ENCODE data around the gene MOCOS. TPM values are rescaled to one million over a fixed set of nuclear protein-coding genes. Genes with fewer than 3 reads are reported as not detected.

Gene MOCOS
- total RNA-seq, 1 experiment from 2014 or later: 5.5 TPM

GRCh38 chr18:36314754-36315153, 127.5 kb downstream of the MOCOS start:
- Histone ChIP-seq H3K9me3 (no peaks in the 10 kb centered on the region), H3K36me3 (ENCODE audit: control insufficient read depth, insufficient read depth, low read length) (no peaks in the 10 kb centered on the region), H3K27me3 (replicated peaks; ENCODE audit: control insufficient read depth, insufficient read depth, low read length) (no peaks in the 10 kb centered on the region), H3K4me3 (ENCODE audit: low read depth, low read length) (no peak overlapping the region), H3K4me1 (no peaks in the 10 kb centered on the region)
- Mint-ChIP-seq H3K4me1 (ENCODE audit: low read depth, unreplicated experiment) (no peaks in the 10 kb centered on the region), H3K27ac (ENCODE audit: unreplicated experiment) (no peak overlapping the region), H3K36me3 (ENCODE audit: insufficient read depth, unreplicated experiment) (no peaks in the 10 kb centered on the region), H3K27me3 (ENCODE audit: insufficient read depth, unreplicated experiment) (peaks cover 6% of the 10 kb centered on the region), H3K4me3 (ENCODE audit: unreplicated experiment) (no peak overlapping the region), H3K9me3 (ENCODE audit: unreplicated experiment) (no peaks in the 10 kb centered on the region)
- DNase-seq: no peak
- POLR2A ChIA-PET: no interaction called here
- no TSS peak for BruUV-seq (replicated peaks)
- CTCF ChIA-PET: no interaction called here
- intact Hi-C loops (cut with micrococcal nuclease; ENCODE audit: unreplicated experiment): no loop called here
- no peak for TF ChIP-seq CTCF (IDR thresholded peaks at IDR 0.05; ENCODE audit: insufficient read depth in 1 of 2, low read depth in 1 of 2, low read length in 1 of 2, severe bottlenecking in 1 of 2, unreplicated experiment in 1 of 2)

GRCh38 chr18:36315736-36316135, 128.4 kb downstream of the MOCOS start:
- Mint-ChIP-seq H3K4me3 (ENCODE audit: unreplicated experiment) (no peak overlapping the region), H3K27me3 (ENCODE audit: insufficient read depth, unreplicated experiment) (peaks cover 6% of the 10 kb centered on the region), H3K4me1 (ENCODE audit: low read depth, unreplicated experiment) (no peaks in the 10 kb centered on the region), H3K27ac (ENCODE audit: unreplicated experiment) (no peak overlapping the region), H3K9me3 (ENCODE audit: unreplicated experiment) (no peaks in the 10 kb centered on the region), H3K36me3 (ENCODE audit: insufficient read depth, unreplicated experiment) (no peaks in the 10 kb centered on the region)
- H3K4me3 ChIP-seq (ENCODE audit: low read depth, low read length): no peak overlapping the region
- BruUV-seq (replicated peaks): no TSS peak
- intact Hi-C loops (cut with micrococcal nuclease; ENCODE audit: unreplicated experiment): no loop called here
- TF ChIP-seq CTCF (IDR thresholded peaks at IDR 0.05; ENCODE audit: insufficient read depth in 1 of 2, low read depth in 1 of 2, low read length in 1 of 2, severe bottlenecking in 1 of 2, unreplicated experiment in 1 of 2): no peak
- no peaks in the 10 kb centered on the region for H3K36me3 ChIP-seq (ENCODE audit: control insufficient read depth, insufficient read depth, low read length)
- POLR2A ChIA-PET: interaction anchor here (0.7 kb wide), 1 partner anchor 249 kb away, joined by 6 read pairs; no protein-coding TSS in a partner anchor
- DNase-seq: no peak
- no peaks in the 10 kb centered on the region for H3K4me1 ChIP-seq
- no peaks in the 10 kb centered on the region for H3K27me3 ChIP-seq (replicated peaks; ENCODE audit: control insufficient read depth, insufficient read depth, low read length)
- no peaks in the 10 kb centered on the region for H3K9me3 ChIP-seq
- CTCF ChIA-PET: no interaction called here

GRCh38 chr18:36316246-36316645, 128.9 kb downstream of the MOCOS start:
- CTCF ChIA-PET: no interaction called here
- POLR2A ChIA-PET: no interaction called here
- H3K4me1 Mint-ChIP-seq (ENCODE audit: low read depth, unreplicated experiment): no peaks in the 10 kb centered on the region

More at GRCh38 chr18:36316246-36316645, 128.9 kb downstream of the MOCOS start:
- Histone ChIP-seq H3K36me3 (ENCODE audit: control insufficient read depth, insufficient read depth, low read length) (no peaks in the 10 kb centered on the region), H3K4me3 (ENCODE audit: low read depth, low read length) (no peak overlapping the region), H3K4me1 (no peaks in the 10 kb centered on the region), H3K27me3 (replicated peaks; ENCODE audit: control insufficient read depth, insufficient read depth, low read length) (no peaks in the 10 kb centered on the region), H3K9me3 (no peaks in the 10 kb centered on the region)
- DNase-seq: no peak
- Mint-ChIP-seq H3K9me3 (ENCODE audit: unreplicated experiment) (no peaks in the 10 kb centered on the region), H3K27ac (ENCODE audit: unreplicated experiment) (no peak overlapping the region), H3K27me3 (ENCODE audit: insufficient read depth, unreplicated experiment) (peaks cover 9% of the 10 kb centered on the region), H3K4me3 (ENCODE audit: unreplicated experiment) (no peak overlapping the region), H3K36me3 (ENCODE audit: insufficient read depth, unreplicated experiment) (no peaks in the 10 kb centered on the region)
- intact Hi-C loops (cut with micrococcal nuclease; ENCODE audit: unreplicated experiment): no loop called here
- BruUV-seq (replicated peaks): no TSS peak
- no peak for TF ChIP-seq CTCF (IDR thresholded peaks at IDR 0.05; ENCODE audit: insufficient read depth in 1 of 2, low read depth in 1 of 2, low read length in 1 of 2, severe bottlenecking in 1 of 2, unreplicated experiment in 1 of 2)

Other genes starting within 250 kb of the MOCOS start
- 18.9 and 21.1 TPM in 2 replicates for gene RPRD1A, start 119.9 kb upstream of the MOCOS start, total RNA-seq (2022)
- gene SLC39A6, start 58.2 kb upstream of the MOCOS start, total RNA-seq (2022): 19.5 and 20.1 TPM in 2 replicates
- 43.2 and 45.9 TPM in 2 replicates for gene ELP2, start 57.6 kb upstream of the MOCOS start, total RNA-seq (2022)
- gene FHOD3, start 110.2 kb downstream of the MOCOS start, total RNA-seq (2022): 0.07 TPM in 1 of 2 replicates, not detected in the other